SK-N-SH (cell line): ENCODE measurements around the gene TMEM164.

Experiments used
- CHD2 ChIP-seq: fragments of 150-350 bp; IDR thresholded peaks from 2 replicates; pipeline ENCODE4 v1.6.1; 2018; ENCODE audit warnings: low read length; ENCODE audit not compliant: partially characterized antibody
- CTCF ChIP-seq: fragments of 200-600 bp; sonication (generic); IDR thresholded peaks from 2 replicates; pipeline ENCODE4 v1.6.1; 2017; ENCODE audit warnings: antibody characterized with exemption, mild to moderate bottlenecking, moderate library complexity
- EP300 ChIP-seq, 2 experiments: IDR thresholded peaks; 2 replicates each; pipeline versions ENCODE4 v1.4.0 to v1.6.1; 2012; ENCODE audit warnings: borderline replicate concordance in 1 of 2, low read depth in 1 of 2, low read length in 1 of 2
- POLR2AphosphoS5 ChIP-seq: IDR thresholded peaks from 2 replicates; pipeline ENCODE4 v1.6.1; 2012; ENCODE audit warnings: low read depth, low read length
- RAD21 ChIP-seq: IDR thresholded peaks from 2 replicates; pipeline ENCODE4 v1.6.1; 2012; ENCODE audit warnings: mild to moderate bottlenecking, low read length
- RXRA ChIP-seq: IDR thresholded peaks from 2 replicates; pipeline ENCODE4 v1.4.0; 2012; ENCODE audit warnings: low read depth, mild to moderate bottlenecking, borderline replicate concordance
- TF ChIP-seq, protein P1 (sequence below): IDR thresholded peaks from 2 replicates; pipeline ENCODE4 v1.6.1; 2012; ENCODE audit warnings: mild to moderate bottlenecking, low read depth, low read length, moderate library complexity
- TF ChIP-seq, protein P2 (sequence below): IDR thresholded peaks from 2 replicates; pipeline ENCODE4 v1.4.0; 2012; ENCODE audit warnings: low read depth

DNA sequence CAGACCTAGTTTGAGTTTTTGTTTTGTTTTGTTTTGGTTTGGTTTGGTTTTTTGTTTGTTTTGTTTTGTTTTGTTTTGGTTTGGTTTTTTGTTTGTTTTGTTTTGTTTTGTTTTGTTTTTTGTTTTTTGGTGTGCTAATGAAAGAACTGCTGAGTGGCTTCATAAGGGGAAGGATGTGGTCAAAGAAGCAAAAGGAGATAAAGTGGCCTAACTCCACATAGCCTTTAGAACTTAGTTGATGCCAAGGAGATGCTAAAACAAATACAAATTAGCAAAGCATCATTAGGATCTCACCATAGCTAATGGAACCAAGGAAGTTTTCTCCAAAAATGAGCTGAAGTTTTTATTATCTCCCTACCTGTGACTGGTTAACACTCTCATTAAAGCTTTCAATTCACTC is 44.6 kb upstream of the TMEM164 start:
- TF ChIP-seq EP300 (IDR thresholded peaks at IDR 0.05; ENCODE audit: borderline replicate concordance in 1 of 2, low read depth in 1 of 2, low read length in 1 of 2): no peak
- TF ChIP-seq CTCF: no peak
- TF ChIP-seq, protein P1, sequence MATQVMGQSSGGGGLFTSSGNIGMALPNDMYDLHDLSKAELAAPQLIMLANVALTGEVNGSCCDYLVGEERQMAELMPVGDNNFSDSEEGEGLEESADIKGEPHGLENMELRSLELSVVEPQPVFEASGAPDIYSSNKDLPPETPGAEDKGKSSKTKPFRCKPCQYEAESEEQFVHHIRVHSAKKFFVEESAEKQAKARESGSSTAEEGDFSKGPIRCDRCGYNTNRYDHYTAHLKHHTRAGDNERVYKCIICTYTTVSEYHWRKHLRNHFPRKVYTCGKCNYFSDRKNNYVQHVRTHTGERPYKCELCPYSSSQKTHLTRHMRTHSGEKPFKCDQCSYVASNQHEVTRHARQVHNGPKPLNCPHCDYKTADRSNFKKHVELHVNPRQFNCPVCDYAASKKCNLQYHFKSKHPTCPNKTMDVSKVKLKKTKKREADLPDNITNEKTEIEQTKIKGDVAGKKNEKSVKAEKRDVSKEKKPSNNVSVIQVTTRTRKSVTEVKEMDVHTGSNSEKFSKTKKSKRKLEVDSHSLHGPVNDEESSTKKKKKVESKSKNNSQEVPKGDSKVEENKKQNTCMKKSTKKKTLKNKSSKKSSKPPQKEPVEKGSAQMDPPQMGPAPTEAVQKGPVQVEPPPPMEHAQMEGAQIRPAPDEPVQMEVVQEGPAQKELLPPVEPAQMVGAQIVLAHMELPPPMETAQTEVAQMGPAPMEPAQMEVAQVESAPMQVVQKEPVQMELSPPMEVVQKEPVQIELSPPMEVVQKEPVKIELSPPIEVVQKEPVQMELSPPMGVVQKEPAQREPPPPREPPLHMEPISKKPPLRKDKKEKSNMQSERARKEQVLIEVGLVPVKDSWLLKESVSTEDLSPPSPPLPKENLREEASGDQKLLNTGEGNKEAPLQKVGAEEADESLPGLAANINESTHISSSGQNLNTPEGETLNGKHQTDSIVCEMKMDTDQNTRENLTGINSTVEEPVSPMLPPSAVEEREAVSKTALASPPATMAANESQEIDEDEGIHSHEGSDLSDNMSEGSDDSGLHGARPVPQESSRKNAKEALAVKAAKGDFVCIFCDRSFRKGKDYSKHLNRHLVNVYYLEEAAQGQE: no peak
- no peak for TF ChIP-seq RXRA
- TF ChIP-seq, protein P2, sequence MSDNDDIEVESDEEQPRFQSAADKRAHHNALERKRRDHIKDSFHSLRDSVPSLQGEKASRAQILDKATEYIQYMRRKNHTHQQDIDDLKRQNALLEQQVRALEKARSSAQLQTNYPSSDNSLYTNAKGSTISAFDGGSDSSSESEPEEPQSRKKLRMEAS: no peak
- TF ChIP-seq POLR2AphosphoS5: no peak
- TF ChIP-seq RAD21: no peak
- no peak for TF ChIP-seq CHD2
